Neuron (in vitro differentiated cells): ENCODE results near the gene LIME1.
"Not testable (repeated sequence)": the region's sequence is repeated elsewhere in the genome, so short reads cannot be mapped to it uniquely, and the experiment has no call there.

Source experiments
- H2AFZ ChIP-seq: one replicate; pipeline ENCODE4 v1.6.1; 2013; ENCODE audit warnings: low read depth, mild to moderate bottlenecking, inconsistent platforms, low read length, moderate library complexity
- H3K27me3 ChIP-seq: one replicate; pipeline ENCODE4 v1.6.1; 2013; ENCODE audit warnings: low read length; ENCODE audit not compliant: insufficient read depth
- H3K36me3 ChIP-seq: one replicate; pipeline ENCODE4 v1.6.1; 2013; ENCODE audit warnings: low read length; ENCODE audit not compliant: insufficient read depth
- H3K4me1 ChIP-seq: one replicate; pipeline ENCODE4 v1.6.1; 2013; ENCODE audit warnings: low read length; ENCODE audit not compliant: insufficient read depth
- H3K4me3 ChIP-seq: 2 replicates; pipeline ENCODE4 v1.5.1; 2013; ENCODE audit warnings: mild to moderate bottlenecking, low read length, moderate library complexity
- H3K9me3 ChIP-seq: one replicate; pipeline ENCODE4 v1.6.1; 2013; ENCODE audit warnings: low read length

LIME1 gene

DNA sequence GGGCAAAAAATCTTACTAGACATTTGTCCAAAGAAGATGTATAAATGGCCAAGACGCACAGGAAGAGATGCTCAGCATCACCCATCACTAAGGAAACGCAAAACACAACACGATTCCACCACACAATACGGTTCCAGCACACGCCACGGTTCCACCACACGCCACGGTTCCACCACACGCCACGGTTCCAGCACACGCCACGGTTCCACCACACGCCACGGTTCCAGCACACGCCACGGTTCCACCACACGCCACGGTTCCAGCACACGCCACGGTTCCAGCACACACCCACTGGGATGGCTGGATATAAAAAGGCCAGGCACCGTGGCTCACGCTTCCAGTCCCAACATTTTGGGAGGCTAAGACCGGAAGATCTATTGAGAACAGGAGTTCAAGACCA, 40.4 kb downstream of the LIME1 start:
- not testable (repeated sequence) for H3K36me3 ChIP-seq, H3K4me3 ChIP-seq, H2AFZ ChIP-seq, H3K9me3 ChIP-seq, H3K27me3 ChIP-seq
- H3K4me1 ChIP-seq, result peaks cover 13% of the 10 kb centered on the region

DNA sequence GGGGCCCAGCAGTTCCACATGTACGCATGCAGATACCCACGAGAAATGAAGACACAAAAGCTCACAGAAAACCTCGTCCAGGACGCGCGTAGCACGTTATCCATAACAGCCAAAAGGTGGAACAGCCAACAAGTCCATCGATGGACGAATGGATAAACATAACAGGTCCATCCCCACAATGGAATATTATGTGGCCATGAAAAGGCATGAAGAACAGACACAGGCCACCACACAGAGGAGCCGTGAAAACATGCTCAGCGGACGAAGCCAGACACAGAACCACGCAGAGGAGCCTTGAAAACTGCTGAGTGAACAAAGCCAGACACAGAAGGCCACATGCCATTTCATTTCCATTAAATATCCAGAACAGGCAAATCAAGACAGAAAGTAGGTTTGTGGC, 41.1 kb downstream of the LIME1 start:
- H2AFZ ChIP-seq, result no peak overlapping the region

DNA sequence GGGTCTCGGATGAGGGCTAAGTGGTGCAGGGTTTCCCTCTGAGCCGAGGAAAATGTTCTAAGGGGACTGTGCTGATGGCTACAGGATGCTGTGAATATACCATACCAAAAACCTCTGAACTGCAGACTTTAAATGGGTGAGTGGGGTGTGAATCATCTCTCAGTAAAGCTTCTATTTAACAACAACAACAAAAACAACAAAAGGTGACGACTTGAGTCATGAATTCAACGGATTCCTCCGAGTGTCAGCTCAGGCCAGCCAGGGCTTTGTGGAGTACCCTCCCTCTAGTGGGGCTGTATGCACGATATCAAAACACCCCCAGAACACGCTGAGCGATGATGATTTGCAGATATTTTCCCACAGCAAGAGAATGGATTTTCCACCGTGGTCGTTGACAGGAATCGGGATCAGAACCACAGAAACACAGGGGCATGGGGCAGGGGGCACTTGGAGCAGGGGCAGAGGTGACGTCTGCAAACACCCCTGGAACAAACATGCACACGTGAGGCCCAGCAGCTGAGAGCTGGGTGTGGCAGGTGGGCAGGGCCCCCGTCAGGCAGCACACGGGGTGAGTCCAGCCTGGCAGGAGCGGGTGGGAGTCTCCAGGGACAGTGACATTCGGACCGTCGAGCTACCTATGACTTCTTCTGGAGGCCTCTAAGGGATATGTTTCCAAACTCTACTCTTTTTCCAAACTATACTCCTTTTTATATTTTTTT, 41.7 kb downstream of the LIME1 start:
- Histone ChIP-seq H3K4me1 (peaks cover 13% of the 10 kb centered on the region), H3K27me3 (no peaks in the 10 kb centered on the region), H3K4me3 (no peak overlapping the region), H3K36me3 (peaks cover 5% of the 10 kb centered on the region), H2AFZ (no peak overlapping the region), H3K9me3 (no peaks in the 10 kb centered on the region)

More for the DNA sequence above, 41.1 kb downstream of the LIME1 start:
- no peaks in the 10 kb centered on the region for H3K9me3 ChIP-seq
- H3K36me3 ChIP-seq, result peaks cover 5% of the 10 kb centered on the region
- H3K4me3 ChIP-seq, result no peak overlapping the region
- H3K4me1 ChIP-seq, result peaks cover 13% of the 10 kb centered on the region
- no peaks in the 10 kb centered on the region for H3K27me3 ChIP-seq

DNA sequence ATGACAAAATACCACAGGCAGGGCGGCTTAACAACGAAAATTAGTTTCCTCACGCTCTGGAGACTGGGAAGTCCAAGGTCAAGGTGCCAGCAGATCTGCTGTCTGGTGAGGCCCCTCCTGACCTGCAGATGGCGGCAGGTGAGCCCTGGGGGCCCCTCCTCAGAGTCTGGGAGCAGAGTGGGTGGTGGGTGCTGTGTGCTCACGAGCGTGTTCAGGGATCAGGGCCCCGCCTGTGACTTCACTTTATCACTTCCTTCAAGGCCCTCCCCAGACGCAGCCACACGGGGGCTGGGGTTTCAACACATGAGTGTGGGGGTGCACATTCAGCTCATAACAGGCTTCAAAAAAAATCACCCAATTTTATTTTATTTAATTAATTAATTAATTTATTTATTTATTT, 42.4 kb downstream of the LIME1 start:
- H3K27me3 ChIP-seq, result no peaks in the 10 kb centered on the region
- no peaks in the 10 kb centered on the region for H3K9me3 ChIP-seq
- H3K36me3 ChIP-seq, result peaks cover 5% of the 10 kb centered on the region
- H2AFZ ChIP-seq, result no peak overlapping the region
- no peak overlapping the region for H3K4me3 ChIP-seq
- H3K4me1 ChIP-seq, result peaks cover 13% of the 10 kb centered on the region

DNA sequence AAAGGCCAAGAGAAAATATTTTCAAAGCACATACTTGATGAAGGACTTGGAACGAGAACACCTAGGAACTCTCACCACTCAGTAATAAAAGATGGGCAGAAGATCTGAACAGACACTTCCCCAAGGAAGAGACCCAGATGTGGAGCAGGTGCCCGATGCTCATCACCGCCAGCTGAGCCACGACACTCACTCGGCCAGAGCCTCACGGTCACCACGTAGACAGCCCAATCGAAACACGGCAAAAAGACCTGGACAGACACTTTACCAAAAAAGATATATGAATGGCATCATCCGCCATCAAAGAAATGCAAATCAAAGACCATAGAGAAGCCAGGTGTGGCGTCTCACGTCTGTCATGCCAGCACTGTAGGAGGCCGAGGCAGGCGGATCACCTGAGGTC, 44.7 kb downstream of the LIME1 start:
- Histone ChIP-seq H3K4me3 (no peak overlapping the region), H3K27me3 (no peaks in the 10 kb centered on the region), H2AFZ (no peak overlapping the region), H3K36me3 (peaks cover 5% of the 10 kb centered on the region), H3K4me1 (peaks cover 16% of the 10 kb centered on the region), H3K9me3 (no peaks in the 10 kb centered on the region)

DNA sequence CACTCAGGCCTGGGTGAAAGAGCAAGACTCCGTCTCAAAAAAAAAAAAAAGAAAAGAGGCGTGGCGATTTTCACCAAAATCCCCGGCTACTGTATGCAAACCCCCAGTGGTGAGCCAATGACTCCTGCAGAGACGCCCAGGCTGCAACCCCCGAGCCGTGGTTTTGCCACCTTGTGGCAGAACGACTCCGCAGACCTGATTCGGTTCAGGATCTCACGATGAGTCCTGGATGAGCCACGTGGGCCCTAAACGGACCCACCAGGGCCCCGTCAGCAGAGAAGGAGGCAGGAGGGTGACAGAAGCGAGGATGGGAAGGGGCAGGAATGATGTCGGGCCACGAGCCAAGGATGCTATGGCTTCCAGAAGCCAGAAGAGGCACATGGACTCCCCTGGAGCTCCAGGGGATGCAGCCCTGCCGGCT, 45.6 kb downstream of the LIME1 start:
- peaks cover 18% of the 10 kb centered on the region for H3K4me1 ChIP-seq
- H2AFZ ChIP-seq, result no peak overlapping the region
- H3K9me3 ChIP-seq, result no peaks in the 10 kb centered on the region
- H3K36me3 ChIP-seq, result peaks cover 5% of the 10 kb centered on the region
- H3K4me3 ChIP-seq, result no peak overlapping the region
- H3K27me3 ChIP-seq, result no peaks in the 10 kb centered on the region

DNA sequence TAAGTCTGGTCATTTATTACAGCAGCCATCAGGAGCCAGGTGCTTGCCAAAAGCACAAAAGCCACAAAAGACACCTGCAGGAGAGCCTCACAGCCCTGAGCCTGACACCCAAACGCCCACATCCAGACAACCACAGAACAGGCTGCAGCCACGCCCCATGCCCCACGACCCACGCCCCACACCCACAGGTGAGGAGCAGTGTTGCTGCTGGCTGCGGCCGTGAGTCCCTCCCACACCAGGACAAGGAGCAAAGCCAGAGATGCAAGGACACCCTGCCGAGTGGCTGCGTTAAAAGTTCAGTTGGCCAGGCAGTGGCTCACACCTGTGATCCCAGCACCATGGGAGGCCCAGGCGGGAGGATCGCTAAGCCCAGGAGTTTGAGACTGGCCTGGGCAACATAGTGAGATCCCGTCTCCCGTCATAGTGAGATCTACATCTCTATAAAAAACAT, 46.1 kb downstream of the LIME1 start:
- no peak overlapping the region for H2AFZ ChIP-seq
- H3K4me1 ChIP-seq, result peaks cover 18% of the 10 kb centered on the region
- H3K9me3 ChIP-seq, result no peaks in the 10 kb centered on the region
- no peaks in the 10 kb centered on the region for H3K27me3 ChIP-seq
- no peak overlapping the region for H3K4me3 ChIP-seq
- peaks cover 5% of the 10 kb centered on the region for H3K36me3 ChIP-seq

DNA sequence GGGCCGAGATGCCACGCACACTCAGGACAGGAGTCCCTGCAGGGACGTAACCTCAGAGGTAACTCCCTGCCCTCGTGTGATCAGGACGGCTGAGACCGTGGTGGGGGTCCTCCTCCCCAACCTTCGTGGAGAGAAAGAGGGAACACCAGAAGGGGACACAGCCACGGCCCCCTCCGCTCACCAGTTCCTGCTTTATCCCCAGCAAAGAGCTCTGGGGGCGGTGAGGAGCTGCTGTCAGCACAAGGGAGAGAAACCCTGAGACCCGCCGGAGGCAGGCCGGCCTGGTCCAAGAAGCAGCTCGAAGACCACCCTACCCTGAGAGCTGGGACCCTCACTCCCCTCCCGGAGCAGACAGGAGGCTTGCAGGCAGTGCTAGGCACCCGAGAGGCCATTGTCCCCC, 47.5 kb downstream of the LIME1 start:
- no peak overlapping the region for H3K4me3 ChIP-seq
- H2AFZ ChIP-seq, result no peak overlapping the region
- peaks cover 6% of the 10 kb centered on the region for H3K36me3 ChIP-seq
- peaks cover 12% of the 10 kb centered on the region for H3K4me1 ChIP-seq
- H3K27me3 ChIP-seq, result no peaks in the 10 kb centered on the region
- H3K9me3 ChIP-seq, result no peaks in the 10 kb centered on the region

DNA sequence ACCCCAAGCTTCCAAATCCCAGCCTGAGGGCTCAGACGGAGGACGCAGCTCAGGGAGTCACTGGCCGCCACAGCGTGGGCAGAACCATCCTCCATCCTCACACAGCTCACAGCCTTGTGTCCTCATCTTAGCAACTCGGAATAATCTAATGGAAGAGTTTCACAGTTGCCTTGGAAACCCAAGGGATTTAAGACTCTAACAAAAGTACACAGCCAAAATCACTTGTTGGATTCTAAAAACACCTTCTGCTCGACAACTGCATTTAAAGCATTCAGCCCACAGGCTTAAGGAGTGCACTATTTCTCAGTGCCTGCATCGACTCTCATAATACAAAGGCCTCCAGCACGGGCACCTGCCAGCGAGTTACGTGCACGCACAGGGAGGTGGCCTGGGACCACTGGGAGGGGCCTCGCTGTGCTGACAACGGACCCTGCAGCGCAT, 49.2 kb downstream of the LIME1 start:
- Histone ChIP-seq H3K4me1 (peaks cover 12% of the 10 kb centered on the region), H3K9me3 (no peaks in the 10 kb centered on the region), H2AFZ (no peak overlapping the region), H3K27me3 (no peaks in the 10 kb centered on the region), H3K36me3 (peaks cover 22% of the 10 kb centered on the region), H3K4me3 (no peak overlapping the region)

DNA sequence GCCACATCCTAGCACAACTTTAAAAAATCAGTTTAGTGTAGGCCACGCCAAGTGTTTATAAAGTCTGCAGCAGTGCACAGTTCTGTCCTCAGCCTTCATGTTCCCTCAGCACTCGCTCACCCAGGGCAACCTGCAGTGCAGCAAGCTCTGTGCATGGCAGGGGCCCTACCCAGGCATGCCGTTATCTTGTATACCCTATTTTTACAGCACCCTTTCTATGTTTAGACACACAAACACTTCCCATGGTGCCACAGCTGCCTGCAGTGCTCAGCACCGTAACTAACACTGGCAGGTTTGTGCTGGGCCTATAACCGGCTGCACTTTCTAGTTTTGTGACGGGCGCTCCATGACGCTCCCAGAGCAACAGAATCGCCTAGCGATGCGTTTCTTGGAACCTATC, 50.8 kb downstream of the LIME1 start:
- Histone ChIP-seq H3K4me3 (no peak overlapping the region), H2AFZ (no peak overlapping the region), H3K36me3 (peaks cover 23% of the 10 kb centered on the region), H3K9me3 (no peaks in the 10 kb centered on the region), H3K4me1 (peaks cover 12% of the 10 kb centered on the region), H3K27me3 (no peaks in the 10 kb centered on the region)

DNA sequence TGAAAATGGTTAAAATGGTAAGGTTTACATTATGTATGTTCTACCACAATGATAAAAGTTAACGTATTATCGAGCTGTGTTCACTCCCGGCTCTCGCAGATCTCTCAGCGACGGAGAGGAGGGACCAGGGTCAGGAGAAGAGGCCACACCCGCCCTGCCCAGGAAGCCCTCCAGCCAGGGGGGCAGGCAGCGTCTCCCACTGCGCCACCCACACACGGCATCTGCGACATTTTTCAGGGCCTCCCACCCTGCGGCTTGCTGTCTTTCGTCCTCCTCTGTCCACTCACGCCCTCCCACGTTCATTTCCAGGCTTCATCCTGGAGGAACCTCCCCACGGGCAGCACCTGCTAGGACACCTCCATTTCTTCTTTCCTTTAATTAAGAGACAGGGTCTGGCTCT, 51.3 kb downstream of the LIME1 start:
- H2AFZ ChIP-seq, result no peak overlapping the region
- H3K36me3 ChIP-seq, result peaks cover 20% of the 10 kb centered on the region
- peaks cover 12% of the 10 kb centered on the region for H3K4me1 ChIP-seq
- no peaks in the 10 kb centered on the region for H3K9me3 ChIP-seq
- H3K4me3 ChIP-seq, result no peak overlapping the region
- H3K27me3 ChIP-seq, result no peaks in the 10 kb centered on the region
